K562 (cell line): ENCODE data around the gene CYB5RL. TPM values are rescaled to one million over a fixed set of nuclear protein-coding genes. Genes with fewer than 3 reads are reported as not detected.

Experiments used
- CREB1 ChIP-seq, 2 experiments: sonication (generic) in 1 of 2; formaldehyde crosslinking in 1 of 2; IDR thresholded peaks; 2 replicates each; pipeline versions ENCODE4 v1.6.1 to v1.8.0; 2012 to 2022; ENCODE audit warnings: inconsistent platforms in 1 of 2, mild to moderate bottlenecking in 1 of 2, missing genetic modification reagents in 1 of 2, moderate library complexity in 1 of 2
- DACH1 ChIP-seq: fragments of 450-650 bp; IDR thresholded peaks from 2 replicates; pipeline ENCODE4 v1.6.1; 2018; ENCODE audit not compliant: partially characterized antibody
- EGR1 ChIP-seq: fragments of 450-650 bp; conservative IDR thresholded peaks from 2 replicates; pipeline ENCODE4 v1.6.1; 2017; ENCODE audit warnings: mild to moderate bottlenecking
- EZH2 ChIP-seq: IDR thresholded peaks from 2 replicates; pipeline ENCODE4 v1.6.1; 2012; ENCODE audit warnings: low read depth, mild to moderate bottlenecking, inconsistent platforms, low read length, borderline replicate concordance
- FOXO4 ChIP-seq: fragments of 450-650 bp; formaldehyde crosslinking; IDR thresholded peaks from 2 replicates; pipeline ENCODE4 v1.4.0; 2020; ENCODE audit warnings: mild to moderate bottlenecking, moderate library complexity
- IRF1 ChIP-seq: sonication (generic); formaldehyde crosslinking; IDR thresholded peaks from 2 replicates; pipeline ENCODE4 v1.8.0; 2022; ENCODE audit warnings: missing genetic modification reagents, mild to moderate bottlenecking, borderline replicate concordance
- JUND ChIP-seq, 2 experiments: IDR thresholded peaks; 2 replicates in 1 of 2; 3 replicates in 1 of 2; pipeline ENCODE4 v1.6.1; 2011; ENCODE audit warnings: borderline replicate concordance in 2 of 2, low read depth in 2 of 2, low read length in 2 of 2, improper control_type of control experiment in 1 of 2, missing biosample characterization in 1 of 2, missing genetic modification characterization in 1 of 2, missing genetic modification reagents in 1 of 2
- KLF16 ChIP-seq: IDR thresholded peaks from 2 replicates; pipeline ENCODE4 v1.6.1; 2016; ENCODE audit warnings: antibody characterized with exemption
- LCOR ChIP-seq: sonication (generic); formaldehyde crosslinking; IDR thresholded peaks from 2 replicates; pipeline ENCODE4 v1.8.0; 2022; ENCODE audit warnings: mild to moderate bottlenecking, missing genetic modification reagents
- TAF15 ChIP-seq: fragments of 200-400 bp; formaldehyde crosslinking; IDR thresholded peaks from 2 replicates; pipeline ENCODE4 v1.6.1; 2017; ENCODE audit warnings: mild to moderate bottlenecking, low read depth, low read length, moderate library complexity
- TEAD1 ChIP-seq, 2 experiments: fragments of 450-650 bp in 1 of 2; sonication (generic) in 1 of 2; formaldehyde crosslinking; IDR thresholded peaks; 2 replicates each; pipeline versions ENCODE4 v1.4.0 to v1.8.0; 2020 to 2022; ENCODE audit warnings: mild to moderate bottlenecking in 2 of 2, missing genetic modification reagents in 1 of 2
- UBTF ChIP-seq, 2 experiments: IDR thresholded peaks; 2 replicates each; pipeline ENCODE4 v1.6.1; 2012; ENCODE audit warnings: improper control_type of control experiment in 2 of 2, low read depth in 2 of 2, low read length in 2 of 2, borderline replicate concordance in 1 of 2
- ZKSCAN1 ChIP-seq: fragments of 150-350 bp; IDR thresholded peaks from 2 replicates; pipeline ENCODE4 v1.6.1; 2016; ENCODE audit warnings: low read depth, low read length
- ZNF12 ChIP-seq: sonication (generic); formaldehyde crosslinking; IDR thresholded peaks from 2 replicates; pipeline ENCODE4 v1.4.0; 2020; ENCODE audit warnings: mild to moderate bottlenecking, missing genetic modification reagents
- ZNF146 ChIP-seq: IDR thresholded peaks from one replicate; pipeline ENCODE4 v1.6.1; 2018; ENCODE audit warnings: missing compliant biosample characterization; ENCODE audit not compliant: unreplicated experiment
- ZNF511 ChIP-seq: sonication (generic); formaldehyde crosslinking; IDR thresholded peaks from 2 replicates; pipeline ENCODE4 v1.8.0; 2022; ENCODE audit warnings: mild to moderate bottlenecking, missing genetic modification reagents
- polyA plus RNA-seq, 8 experiments: library from polyadenylated mRNA; depleted of rRNA in 4 of 8; stranded (reverse) in 5 of 8; unstranded in 3 of 8; fragments of >200 nt; fragmentation: Nextera tagmentation in 2 of 8; fragmentation: Illumina TruSeq in 1 of 8; extraction: Ambion mirVana in 2 of 8; extraction: Trizol in 1 of 8; gene quantifications; 2 replicates each; pipeline versions ENCODE4 v1.2.1 to v1.2.3, GENCODE V29; 2011 to 2014; ENCODE audit warnings: inconsistent platforms in 1 of 8, missing spikeins in 1 of 8
- total RNA-seq, 7 experiments: library from RNA; depleted of rRNA in 6 of 7; stranded (reverse); fragments of >200 nt in 6 of 7; fragmentation: Illumina TruSeq in 2 of 7; extraction: Trizol in 2 of 7; gene quantifications; 2 replicates each; pipeline versions ENCODE4 v1.2.1 to v1.2.3, GENCODE V29; 2011 to 2021; ENCODE audit warnings: low replicate concordance in 1 of 7

CYB5RL gene
- total and polyA plus RNA-seq, 9 of the 15 experiments (the other 6 are each of a cell fraction or from before 2014, with no cell fraction given) = 7.9 to 18.0 (median 11.2) TPM

- TF ChIP-seq IRF1 (CRISPR knock-in tag) (no peak), LCOR (peak; percentile 70), EGR1 (peak; percentile 47), DACH1 (peak; percentile 21), CREB1 (IDR thresholded peaks at IDR 0.05) (no peak), CREB1 (CRISPR knock-in tag; IDR thresholded peaks at IDR 0.05) (peak; percentile 25; the same call in 1 of the 2 replicates), FOXO4 (CRISPR knock-in tag) (no peak), JUND (IDR thresholded peaks at IDR 0.05; ENCODE audit: borderline replicate concordance, low read depth, low read length) (no peak), JUND (tag; IDR thresholded peaks at IDR 0.05; ENCODE audit: borderline replicate concordance, low read depth, low read length) (peak; percentile 52; the same call in 1 of the 3 replicates), EZH2 (no peak), TAF15 (no peak), KLF16 (no peak), TEAD1 (CRISPR knock-in tag; IDR thresholded peaks at IDR 0.05) (peak in 1 of 2 experiments; percentile 37; a peak in 1 of 4 replicates), UBTF (IDR thresholded peaks at IDR 0.05; ENCODE audit: borderline replicate concordance in 1 of 2, low read depth in 2 of 2, low read length in 2 of 2) (no peak), ZKSCAN1 (no peak), ZNF511 (CRISPR knock-in tag) (no peak), ZNF146 (CRISPR knock-in tag) (no peak), ZNF12 (CRISPR knock-in tag) (no peak)
Observed at GRCh38 chr1:54230507-54231339, 30.9 kb upstream of the CYB5RL start (continued).
